Activated CD8-positive, alpha-beta memory T cell treated with anti-CD3 and anti-CD28 coated beads, Interleukin-2, amount 10 ng/mL, durations not matched to agents 7 days and 5 days (primary cell): Measurements from ENCODE around the gene GATC. TPM values are rescaled to one million over a fixed set of nuclear protein-coding genes. Genes with fewer than 3 reads are reported as not detected.
"Not testable (repeated sequence)": the region's sequence is repeated elsewhere in the genome, so short reads cannot be mapped to it uniquely, and the experiment has no call there.

Source experiments
- ATAC-seq: fragments of 150-1000 bp; cut with Tn5 transposase; one replicate; pipeline ENCODE4 v1.10.0; 2021; ENCODE audit warnings: moderate library complexity
- CTCF ChIA-PET: fragments of 350-600 bp; sonication (Branson Sonifier 250); formaldehyde crosslinking; loops from one replicate; lab custom pipeline; 2021; ENCODE audit warnings: antibody characterized with exemption; lab: Charles Lee
- DNase-seq: peaks from one replicate; pipeline ENCODE4 v3.0.0-alpha.2; 2020
- H3K27ac Mint-ChIP-seq: one replicate; pipeline ENCODE4 v1.8.0; 2021; ENCODE audit warnings: mild to moderate bottlenecking, mixed read lengths
- H3K27me3 Mint-ChIP-seq: one replicate; pipeline ENCODE4 v1.8.0; 2021; ENCODE audit warnings: mixed read lengths
- H3K36me3 Mint-ChIP-seq: one replicate; pipeline ENCODE4 v1.8.0; 2021; ENCODE audit warnings: mild to moderate bottlenecking, mixed read lengths
- H3K4me1 Mint-ChIP-seq: one replicate; pipeline ENCODE4 v1.8.0; 2021; ENCODE audit warnings: mixed read lengths
- H3K4me3 Mint-ChIP-seq: one replicate; pipeline ENCODE4 v1.8.0; 2021; ENCODE audit warnings: mild to moderate bottlenecking, moderate library complexity, mixed read lengths
- H3K9me3 Mint-ChIP-seq: one replicate; pipeline ENCODE4 v1.8.0; 2022; ENCODE audit warnings: low read depth, mixed read lengths
- total RNA-seq, 2 experiments: library from RNA; stranded (reverse); gene quantifications; one replicate each; pipeline ENCODE4 v1.2.3, GENCODE V29; 2021

The GATC gene
- total RNA-seq, 2 experiments from 2014 or later = 25.3 to 32.7 TPM

- CTCF ChIA-PET = interaction anchor here (1.1 to 1.4 kb wide), 5 partner anchors 10 to 49 kb away, joined by 3 to 5 read pairs (median 3); partner anchors contain the start of gene DYNLL1
- not testable (repeated sequence) for ATAC-seq, H3K27me3 Mint-ChIP-seq, H3K9me3 Mint-ChIP-seq, DNase-seq
- H3K36me3 Mint-ChIP-seq = peaks cover 23% of the 10 kb centered on the region
- peaks cover 43% of the 10 kb centered on the region for H3K4me1 Mint-ChIP-seq
- H3K4me3 Mint-ChIP-seq = peak overlapping the region; percentile 99
- peak overlapping the region; percentile 90 for H3K27ac Mint-ChIP-seq
Measured at GRCh38 chr12:120446844-120447178, 567 bp downstream of the GATC start.

- Mint-ChIP-seq H3K36me3 (peaks cover 23% of the 10 kb centered on the region), H3K27me3 (no peaks in the 10 kb centered on the region), H3K9me3 (no peaks in the 10 kb centered on the region), H3K4me1 (peaks cover 40% of the 10 kb centered on the region), H3K27ac (peak overlapping the region; percentile 90), H3K4me3 (peak overlapping the region; percentile 99)
- CTCF ChIA-PET = interaction anchor here (1.2 to 1.5 kb wide), 4 partner anchors 10 to 134 kb away, joined by 3 to 6 read pairs (median 4); partner anchors contain the start of gene POP5
- ATAC-seq (no peak), DNase-seq (no peak)
Measured at GRCh38 chr12:120447992-120448391, 1.7 kb downstream of the GATC start.

- not testable (repeated sequence) for H3K27me3 Mint-ChIP-seq, DNase-seq
Measured at GRCh38 chr12:120452524-120452923, 6.3 kb downstream of the GATC start.

GRCh38 chr12:120453060-120453750, 7.0 kb downstream of the GATC start:
- peaks cover 9% of the 10 kb centered on the region for H3K4me1 Mint-ChIP-seq
- H3K9me3 Mint-ChIP-seq = no peaks in the 10 kb centered on the region
- H3K27ac Mint-ChIP-seq = no peak overlapping the region
- H3K27me3 Mint-ChIP-seq = no peaks in the 10 kb centered on the region
- ATAC-seq (no peak), DNase-seq (no peak)
- H3K4me3 Mint-ChIP-seq = no peak overlapping the region
- CTCF ChIA-PET = interaction anchor here (0.9 to 6.5 kb wide), 7 partner anchors 9 to 22 kb away, joined by 4 to 37 read pairs (median 6); partner anchors contain the start of genes COX6A1 and SRSF9
- peaks cover 24% of the 10 kb centered on the region for H3K36me3 Mint-ChIP-seq

More at GRCh38 chr12:120452524-120452923, 6.3 kb downstream of the GATC start:
- not testable (repeated sequence) for H3K27ac Mint-ChIP-seq, H3K9me3 Mint-ChIP-seq, H3K4me3 Mint-ChIP-seq, ATAC-seq
- Mint-ChIP-seq H3K36me3 (peaks cover 26% of the 10 kb centered on the region), H3K4me1 (peaks cover 16% of the 10 kb centered on the region)
- CTCF ChIA-PET = interaction anchor here (1.0 to 6.5 kb wide), 7 partner anchors 10 to 173 kb away, joined by 4 to 37 read pairs (median 4); partner anchors contain the start of gene SRSF9

- Mint-ChIP-seq H3K4me3 (no peak overlapping the region), H3K27me3 (no peaks in the 10 kb centered on the region), H3K27ac (peak overlapping the region; percentile 15), H3K36me3 (peaks cover 29% of the 10 kb centered on the region), H3K9me3 (no peaks in the 10 kb centered on the region), H3K4me1 (peaks cover 8% of the 10 kb centered on the region)
- DNase-seq = peak; percentile 48
- CTCF ChIA-PET = interaction anchor here (1.5 to 6.5 kb wide), 4 partner anchors 9 to 21 kb away, joined by 4 to 37 read pairs (median 6); partner anchors contain the start of gene SRSF9
- peak; percentile 90 for ATAC-seq
Measured at GRCh38 chr12:120453977-120454376, 7.7 kb downstream of the GATC start.

GRCh38 chr12:120455302-120455701, 9.1 kb downstream of the GATC start:
- peaks cover 5% of the 10 kb centered on the region for H3K4me1 Mint-ChIP-seq
- CTCF ChIA-PET = interaction anchor here (0.7 to 6.5 kb wide), 5 partner anchors 11 to 1004 kb away, joined by 3 to 37 read pairs (median 6); partner anchors contain the start of gene SRSF9
- H3K4me3 Mint-ChIP-seq = no peak overlapping the region
- no peaks in the 10 kb centered on the region for H3K27me3 Mint-ChIP-seq
- no peak for DNase-seq
- no peak for ATAC-seq
- H3K9me3 Mint-ChIP-seq = no peaks in the 10 kb centered on the region
- no peak overlapping the region for H3K27ac Mint-ChIP-seq
- H3K36me3 Mint-ChIP-seq = peaks cover 37% of the 10 kb centered on the region

GRCh38 chr12:120457133-120457532, 10.9 kb downstream of the GATC start:
- Mint-ChIP-seq H3K36me3 (peaks cover 46% of the 10 kb centered on the region), H3K4me3 (no peak overlapping the region), H3K27ac (no peak overlapping the region), H3K9me3 (no peaks in the 10 kb centered on the region), H3K4me1 (peaks cover 4% of the 10 kb centered on the region), H3K27me3 (no peaks in the 10 kb centered on the region)
- no peak for DNase-seq
- no peak for ATAC-seq
- CTCF ChIA-PET = interaction anchor here (0.7 to 6.5 kb wide), 4 partner anchors 9 to 217 kb away, joined by 4 to 37 read pairs (median 15); partner anchors contain the start of gene SRSF9

GRCh38 chr12:120460157-120460556, 13.9 kb downstream of the GATC start:
- H3K36me3 Mint-ChIP-seq = peaks cover 71% of the 10 kb centered on the region
- H3K4me3 Mint-ChIP-seq = no peak overlapping the region
- CTCF ChIA-PET = interaction anchor here (1.1 kb wide), 1 partner anchor 21 kb away, joined by 3 read pairs; no protein-coding TSS in a partner anchor
- no peaks in the 10 kb centered on the region for H3K4me1 Mint-ChIP-seq
- no peaks in the 10 kb centered on the region for H3K9me3 Mint-ChIP-seq
- ATAC-seq (no peak), DNase-seq (no peak)
- no peak overlapping the region for H3K27ac Mint-ChIP-seq
- no peaks in the 10 kb centered on the region for H3K27me3 Mint-ChIP-seq

GRCh38 chr12:120462099-120462640, 15.9 kb downstream of the GATC start:
- peaks cover 12% of the 10 kb centered on the region for H3K4me1 Mint-ChIP-seq
- CTCF ChIA-PET = interaction anchor here (1.1 to 1.7 kb wide), 2 partner anchors 10 to 22 kb away, joined by 3 to 4 read pairs; no protein-coding TSS in a partner anchor
- DNase-seq (no peak), ATAC-seq (no peak)
- no peaks in the 10 kb centered on the region for H3K9me3 Mint-ChIP-seq
- H3K36me3 Mint-ChIP-seq = peaks cover 69% of the 10 kb centered on the region
- H3K27ac Mint-ChIP-seq = no peak overlapping the region
- no peaks in the 10 kb centered on the region for H3K27me3 Mint-ChIP-seq
- H3K4me3 Mint-ChIP-seq = no peak overlapping the region

- peaks cover 23% of the 10 kb centered on the region for H3K4me1 Mint-ChIP-seq
- CTCF ChIA-PET = interaction anchor here (1.3 to 1.7 kb wide), 2 partner anchors 24 to 33 kb away, joined by 4 read pairs; no protein-coding TSS in a partner anchor
- no peak overlapping the region for H3K27ac Mint-ChIP-seq
- H3K4me3 Mint-ChIP-seq = no peak overlapping the region
- no peak for DNase-seq
- H3K27me3 Mint-ChIP-seq = no peaks in the 10 kb centered on the region
- H3K36me3 Mint-ChIP-seq = peaks cover 68% of the 10 kb centered on the region
- ATAC-seq = no peak
- no peaks in the 10 kb centered on the region for H3K9me3 Mint-ChIP-seq
Measured at GRCh38 chr12:120463712-120464111, 17.5 kb downstream of the GATC start.

GRCh38 chr12:120465756-120466155, 19.5 kb downstream of the GATC start:
- no peak overlapping the region for H3K4me3 Mint-ChIP-seq
- peak overlapping the region; percentile 8 for H3K27ac Mint-ChIP-seq
- no peaks in the 10 kb centered on the region for H3K9me3 Mint-ChIP-seq
- no peaks in the 10 kb centered on the region for H3K27me3 Mint-ChIP-seq
- H3K36me3 Mint-ChIP-seq = peaks cover 55% of the 10 kb centered on the region
- DNase-seq = no peak
- H3K4me1 Mint-ChIP-seq = peaks cover 30% of the 10 kb centered on the region
- no peak for ATAC-seq
- CTCF ChIA-PET = interaction anchor here (0.7 to 2.7 kb wide), 13 partner anchors 7 to 1080 kb away, joined by 3 to 23 read pairs (median 5); partner anchors contain the start of genes COX6A1 and DYNLL1

- DNase-seq = peak; percentile 60
- peak overlapping the region; percentile 26 for H3K4me3 Mint-ChIP-seq
Measured at GRCh38 chr12:120466560-120467315, 20.5 kb downstream of the GATC start.

More at GRCh38 chr12:120466560-120467315, 20.5 kb downstream of the GATC start:
- Mint-ChIP-seq H3K36me3 (peaks cover 52% of the 10 kb centered on the region), H3K9me3 (no peaks in the 10 kb centered on the region), H3K27ac (peak overlapping the region; percentile 14), H3K4me1 (peaks cover 34% of the 10 kb centered on the region), H3K27me3 (no peaks in the 10 kb centered on the region)
- CTCF ChIA-PET = interaction anchor here (0.6 to 4.7 kb wide), 20 partner anchors 8 to 1079 kb away, joined by 3 to 30 read pairs (median 5); partner anchors contain the start of genes COX6A1 and DYNLL1
- no peak for ATAC-seq
